ENCODE data around the gene COL19A1.
A peak's percentile ranks its signal among the peaks of the same experiment; 100 is the strongest.
"Not testable (repeated sequence)": the region's sequence is repeated elsewhere in the genome, so short reads cannot be mapped to it uniquely, and the experiment has no call there.

COL19A1 gene

DNA sequence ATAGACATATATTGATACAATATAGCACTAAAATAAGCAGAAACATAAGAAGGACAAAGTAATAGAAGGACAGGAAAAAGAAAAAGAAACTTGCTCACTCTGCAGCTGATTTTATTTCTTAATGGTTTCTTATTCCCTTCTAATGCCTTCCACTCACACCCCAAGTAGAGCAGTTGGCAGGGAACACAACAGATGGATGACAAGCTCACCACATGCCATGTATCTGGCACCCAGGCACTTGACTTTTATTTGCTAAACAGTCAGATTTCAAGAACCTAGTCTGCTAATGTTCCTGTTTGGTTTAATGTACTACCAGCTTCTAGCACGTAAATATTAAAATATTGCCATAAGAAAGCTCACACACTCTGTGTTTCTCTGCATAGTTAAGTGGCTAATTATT lies 87.1 kb downstream of the COL19A1 start:
- DNase-seq (ENCODE audit: insufficient read length, low spot score) (no peak), FAIRE-seq (no peak)

DNA sequence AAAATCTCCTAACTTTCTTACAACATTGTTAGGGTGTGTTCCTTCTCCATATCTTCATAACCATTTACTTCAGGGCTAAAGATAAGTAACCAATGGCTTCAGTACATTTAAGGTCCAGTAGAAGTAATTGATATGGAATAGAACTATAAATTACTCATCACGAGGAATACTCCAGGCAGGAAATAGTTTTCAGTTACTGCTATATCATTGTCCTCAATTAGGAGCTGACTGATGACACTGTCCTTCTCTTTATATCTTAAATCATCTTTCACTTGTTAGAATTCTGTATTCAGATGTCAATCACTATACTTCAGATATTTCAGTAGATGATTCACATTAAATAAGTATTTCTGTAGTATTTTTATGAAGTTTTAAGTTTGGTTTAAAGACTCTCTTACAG lies 88.4 kb downstream of the COL19A1 start:
- DNase-seq (ENCODE audit: insufficient read length, low spot score): no peak
- no peak for FAIRE-seq

DNA sequence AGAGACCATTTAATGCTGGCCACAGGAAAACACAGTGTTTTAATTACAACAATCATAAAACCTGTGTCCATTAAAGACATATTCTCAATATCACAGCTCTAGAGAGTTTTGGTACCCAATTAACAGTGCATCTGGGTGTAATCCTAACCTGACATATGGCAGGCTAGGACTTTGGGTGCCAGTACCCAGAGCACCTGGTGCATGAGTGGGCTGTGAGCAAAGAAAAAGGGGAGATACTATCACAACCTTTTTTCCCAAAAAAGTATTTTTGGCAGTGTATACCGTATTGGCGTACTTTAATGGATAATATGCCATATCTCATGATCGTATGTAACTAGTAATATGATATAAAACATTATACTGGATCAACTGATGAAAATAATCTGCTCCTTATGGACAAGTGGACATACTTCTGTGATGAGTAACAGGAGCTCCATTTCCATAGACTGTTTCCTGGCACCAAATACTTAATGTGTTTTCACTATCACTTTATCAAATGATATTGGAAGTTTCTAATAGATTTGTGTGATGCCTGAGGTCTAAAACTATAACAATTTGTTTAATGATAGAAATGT lies 91.7 kb downstream of the COL19A1 start:
- no peak for DNase-seq (ENCODE audit: insufficient read length, low spot score)
- FAIRE-seq: no peak

DNA sequence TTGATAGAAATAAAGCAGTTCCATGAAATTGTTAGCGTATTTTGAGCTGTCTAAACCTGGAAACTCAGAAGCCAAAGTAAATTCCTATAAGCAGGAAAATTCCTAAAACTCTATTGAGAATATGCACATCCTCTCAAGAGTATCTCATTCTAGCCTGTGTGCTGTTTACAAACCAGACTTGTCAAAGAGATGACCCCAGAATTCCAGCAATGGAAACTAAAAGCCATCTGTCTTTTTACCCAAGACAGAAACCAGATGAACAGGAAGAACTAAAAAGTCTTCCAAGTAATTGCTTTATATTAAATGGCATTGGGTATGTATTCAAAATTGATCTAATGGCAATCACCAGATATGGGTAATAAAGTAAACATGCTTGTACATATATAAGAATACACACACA lies 92.6 kb downstream of the COL19A1 start:
- FAIRE-seq: no peak
- DNase-seq (ENCODE audit: insufficient read length, low spot score): no peak

DNA sequence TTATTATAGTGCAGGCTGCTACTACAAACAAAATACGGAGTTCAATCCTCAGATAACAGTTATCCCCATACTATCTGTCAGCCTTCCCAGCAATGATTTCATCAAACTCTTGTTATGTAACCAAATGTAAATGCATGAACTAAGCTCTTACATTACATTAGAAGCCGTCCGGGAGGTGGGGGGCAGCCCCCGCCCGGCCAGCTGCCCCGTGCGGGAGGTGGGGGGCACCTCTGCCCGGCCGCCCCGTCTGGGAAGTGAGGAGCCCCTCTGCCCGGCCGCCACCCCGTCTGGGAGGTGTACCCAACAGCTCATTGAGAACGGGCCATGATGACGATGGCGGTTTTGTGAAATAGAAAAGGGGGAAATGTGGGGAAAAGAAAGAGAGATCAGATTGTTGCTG lies 99.6 kb downstream of the COL19A1 start:
- not testable (repeated sequence) for FAIRE-seq; DNase-seq (ENCODE audit: insufficient read length, low spot score)

DNA sequence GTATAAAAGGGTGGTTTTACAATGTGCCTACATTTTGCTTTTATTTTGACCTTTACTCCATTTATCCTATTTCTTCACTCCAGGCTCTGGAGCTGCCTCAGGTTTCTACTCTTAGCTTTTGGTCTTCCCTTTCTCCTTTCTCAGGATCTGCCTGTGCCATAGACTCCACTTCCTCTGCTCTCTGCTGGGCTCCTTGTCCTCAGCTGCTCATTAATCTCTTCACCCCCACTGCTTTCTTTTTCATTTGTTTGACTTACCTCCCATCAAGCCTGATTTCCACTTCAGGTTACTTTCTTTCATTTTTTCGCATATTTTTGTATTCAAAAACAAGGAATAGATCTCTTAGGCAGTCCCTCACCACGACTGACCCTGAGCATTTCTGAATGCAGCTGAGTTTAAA lies 106.8 kb downstream of the COL19A1 start:
- no peak for DNase-seq (ENCODE audit: insufficient read length, low spot score)
- no peak for FAIRE-seq

DNA sequence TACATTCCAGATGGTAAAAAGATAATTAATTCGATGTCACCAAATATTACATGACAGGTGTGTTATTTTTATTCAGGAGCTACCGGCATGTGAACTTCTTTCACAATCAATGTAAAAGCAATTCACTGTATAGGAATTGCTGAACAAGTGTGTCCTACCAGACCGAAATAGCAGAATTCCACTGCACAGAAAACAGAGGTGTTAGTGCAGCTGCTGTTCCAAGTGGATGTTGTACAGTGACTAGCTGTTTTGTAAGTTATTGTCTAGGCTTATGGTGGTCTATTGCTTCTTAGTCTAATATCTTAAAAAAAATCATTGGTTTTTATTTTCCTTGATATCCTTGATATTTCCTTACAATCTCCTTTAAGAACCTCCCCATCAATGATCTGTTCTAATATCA lies 107.4 kb downstream of the COL19A1 start:
- no peak for FAIRE-seq
- DNase-seq (ENCODE audit: insufficient read length, low spot score): no peak

DNA sequence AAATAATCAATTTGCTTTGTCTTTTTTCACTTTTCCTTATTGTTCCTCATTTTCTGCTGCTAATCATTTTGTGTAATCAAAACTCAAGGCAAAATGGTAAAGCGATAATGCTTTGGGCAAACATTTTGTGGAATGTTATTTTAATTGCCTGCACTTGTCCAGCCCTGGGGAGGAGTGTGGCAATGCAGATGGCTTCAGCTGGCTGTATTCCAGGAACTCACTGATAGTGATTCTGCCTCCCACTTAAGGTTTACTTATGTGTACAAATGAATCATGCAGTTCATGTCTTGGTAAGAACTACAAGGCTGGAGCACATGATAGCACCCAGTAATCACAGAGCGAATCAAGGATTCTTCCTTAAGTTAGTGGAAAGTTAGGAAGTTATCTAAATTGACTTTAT lies 107.8 kb downstream of the COL19A1 start:
- DNase-seq (ENCODE audit: insufficient read length, low spot score): no peak
- FAIRE-seq: peak; percentile 75

DNA sequence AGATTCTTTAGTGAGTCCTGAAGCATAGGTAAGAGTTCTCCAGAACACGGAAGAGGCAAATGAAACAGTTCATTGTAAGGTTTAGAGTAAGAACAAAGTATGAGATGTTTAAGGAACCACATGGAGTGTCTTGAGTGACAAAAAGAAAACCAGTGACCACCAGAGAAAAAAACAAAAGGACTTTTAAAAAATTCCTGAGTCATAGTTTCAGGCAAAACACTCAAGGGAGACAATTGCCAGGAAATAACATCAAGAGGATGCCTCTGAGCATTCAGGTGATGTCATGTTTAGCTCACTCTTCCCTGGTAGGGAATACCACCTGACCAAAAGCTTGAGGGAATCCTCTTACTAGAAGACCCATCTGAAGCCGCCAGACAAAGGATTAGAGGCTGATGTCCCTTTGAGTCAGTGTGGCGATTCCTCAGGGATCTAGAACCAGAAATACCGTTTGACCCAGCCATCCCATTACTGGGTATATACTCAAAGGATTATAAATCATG lies 110.3 kb downstream of the COL19A1 start:
- no peak for DNase-seq (ENCODE audit: insufficient read length, low spot score)
- no peak for FAIRE-seq

DNA sequence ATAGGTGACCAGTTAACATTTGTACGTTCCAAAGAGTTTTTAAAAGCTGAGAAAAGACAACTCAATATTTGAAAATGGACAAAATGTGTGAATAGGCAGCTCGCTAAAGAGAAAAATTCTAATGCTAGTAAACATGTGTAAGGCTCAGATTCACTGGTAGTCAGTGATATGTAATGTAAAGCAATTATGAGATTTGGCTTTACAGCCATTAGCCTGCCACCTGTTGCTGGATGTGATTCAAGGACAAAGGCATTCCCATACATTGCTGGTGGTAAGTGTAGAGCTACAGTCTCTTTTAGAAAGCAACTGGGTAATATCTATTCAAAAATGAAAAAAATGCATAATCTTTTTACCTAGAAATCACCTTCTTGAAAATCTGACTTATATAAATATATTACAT lies 114.3 kb downstream of the COL19A1 start:
- no peak for FAIRE-seq
- no peak for DNase-seq (ENCODE audit: insufficient read length, low spot score)

DNA sequence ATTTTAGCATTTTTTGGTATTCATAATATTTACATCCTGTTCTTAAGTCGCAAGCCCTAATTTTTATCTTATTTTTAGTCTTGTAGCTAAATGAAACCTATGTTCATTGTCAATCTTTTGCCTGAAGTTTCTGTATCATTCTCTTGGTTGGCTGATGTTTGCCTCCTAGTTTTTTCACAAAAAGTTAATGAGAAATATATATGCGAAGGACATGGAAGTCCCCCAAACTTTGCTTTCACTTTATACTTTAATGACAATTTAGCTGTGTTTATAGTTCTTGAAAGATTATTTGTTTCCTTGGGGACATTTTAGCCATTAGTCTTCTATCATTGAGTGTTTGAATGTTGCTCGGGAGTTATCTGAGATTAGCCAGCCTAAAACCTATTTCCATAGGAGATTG lies 118.2 kb downstream of the COL19A1 start:
- FAIRE-seq (no peak), DNase-seq (ENCODE audit: insufficient read length, low spot score) (no peak)

DNA sequence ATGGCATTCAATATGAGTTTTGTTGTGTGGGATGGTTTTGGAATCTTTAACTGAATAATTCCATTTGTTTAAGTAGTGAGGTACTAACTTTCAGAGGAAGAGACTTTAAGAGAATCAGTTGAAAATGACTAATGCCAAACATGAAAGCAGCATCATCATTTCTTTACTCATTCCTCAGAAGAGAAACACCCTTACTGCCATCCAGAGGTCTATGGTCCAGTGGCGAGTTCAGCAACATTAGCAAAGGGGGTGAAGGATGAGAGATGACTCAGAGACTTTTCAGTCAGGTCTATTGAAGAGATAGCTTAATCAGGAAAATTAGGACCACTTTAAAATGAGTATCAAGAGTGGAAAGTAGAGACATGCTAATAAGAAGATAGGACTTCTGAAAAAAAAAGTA lies 118.8 kb downstream of the COL19A1 start:
- DNase-seq (ENCODE audit: insufficient read length, low spot score) (no peak), FAIRE-seq (peak; percentile 70)

DNA sequence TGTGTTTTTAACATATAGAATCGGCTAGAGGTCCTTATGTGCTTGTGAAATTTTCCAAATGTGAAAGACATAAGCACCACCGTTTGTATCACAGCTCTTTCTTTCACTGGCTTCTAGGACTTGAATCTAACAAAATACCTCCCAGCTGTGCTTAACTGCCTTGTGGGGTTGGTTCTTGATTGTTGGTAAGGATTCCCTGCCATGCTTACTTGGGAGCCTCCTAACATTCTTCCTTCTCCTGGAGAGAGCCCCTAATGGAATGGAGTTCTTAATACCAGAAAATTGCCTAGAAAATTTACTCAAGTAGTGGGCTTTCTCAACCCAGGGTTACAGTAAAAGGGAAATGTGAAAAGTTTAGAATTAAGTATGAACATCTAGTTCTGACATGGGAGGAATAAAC lies 121.2 kb downstream of the COL19A1 start:
- no peak for DNase-seq (ENCODE audit: insufficient read length, low spot score)
- no peak for FAIRE-seq

DNA sequence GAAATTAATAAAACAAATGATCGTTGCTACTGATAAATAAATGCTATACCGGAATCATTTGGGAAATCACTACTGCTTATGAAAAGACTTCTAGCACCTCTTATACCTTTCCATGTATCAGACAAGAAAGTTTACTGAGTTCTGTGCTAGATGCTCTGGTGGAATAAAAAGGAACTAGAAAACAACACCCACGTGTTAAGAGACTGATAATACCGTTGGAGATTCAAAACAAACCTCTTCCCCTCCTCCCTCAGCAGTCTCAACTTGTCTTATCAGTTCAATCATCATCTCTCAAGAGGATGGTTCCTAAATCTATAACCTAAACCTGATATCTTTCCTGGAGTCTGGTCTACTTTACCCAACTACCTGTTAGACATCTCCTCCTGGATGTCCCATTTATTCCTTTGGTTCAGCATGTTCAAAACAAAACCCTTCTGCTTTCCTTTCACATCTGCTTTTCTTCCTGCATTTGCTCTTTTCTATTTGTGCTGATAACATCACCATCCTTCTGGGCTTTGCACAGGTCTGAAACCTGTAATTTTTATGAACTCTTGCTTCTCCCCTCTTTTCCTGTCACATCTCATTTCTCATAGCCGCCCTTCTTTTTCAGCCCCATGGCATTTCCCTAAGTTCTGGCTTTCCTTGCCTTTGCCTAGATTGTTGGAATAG lies 122.2 kb downstream of the COL19A1 start:
- no peak for DNase-seq (ENCODE audit: insufficient read length, low spot score)
- peak; percentile 28 for FAIRE-seq

DNA sequence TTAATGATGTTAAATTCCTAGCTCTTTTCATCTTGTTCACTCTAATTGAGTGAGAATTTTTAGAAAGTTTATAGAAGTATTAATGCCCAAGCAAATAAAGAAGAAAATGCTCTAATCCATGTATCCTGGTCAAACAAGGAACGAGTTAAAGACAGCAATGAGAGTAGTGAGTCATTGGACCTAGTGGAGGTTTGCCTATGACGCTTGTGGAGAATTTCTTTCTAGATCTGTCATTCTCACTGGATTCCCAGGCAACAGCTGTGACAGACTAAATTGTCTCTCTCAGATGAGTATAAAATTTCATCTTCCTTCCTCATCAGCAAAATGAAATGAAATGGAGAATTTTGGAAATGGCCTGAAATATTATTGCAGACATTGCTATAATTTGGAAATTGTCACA lies 127.9 kb downstream of the COL19A1 start:
- FAIRE-seq (no peak), DNase-seq (ENCODE audit: insufficient read length, low spot score) (no peak)

DNA sequence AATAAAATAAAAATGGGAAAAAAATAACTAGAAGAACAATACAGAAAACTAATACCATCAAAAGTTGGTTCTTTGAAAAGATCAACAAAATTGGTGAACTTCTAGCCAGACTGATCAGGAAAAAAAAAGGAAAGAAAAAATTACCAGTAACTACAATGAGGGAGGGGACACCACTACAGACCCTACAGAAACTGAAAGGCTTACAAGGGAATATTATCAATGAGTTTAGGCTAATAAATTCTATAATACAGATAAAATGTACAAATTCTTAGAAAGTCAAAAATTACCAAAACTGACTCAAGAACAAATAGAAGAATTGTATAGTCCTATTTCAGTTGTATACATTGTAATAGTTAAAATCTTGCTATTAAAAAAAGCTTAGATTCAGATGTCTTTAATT lies 141.8 kb downstream of the COL19A1 start:
- no peak for DNase-seq (ENCODE audit: insufficient read length, low spot score)
- no peak for FAIRE-seq

DNA sequence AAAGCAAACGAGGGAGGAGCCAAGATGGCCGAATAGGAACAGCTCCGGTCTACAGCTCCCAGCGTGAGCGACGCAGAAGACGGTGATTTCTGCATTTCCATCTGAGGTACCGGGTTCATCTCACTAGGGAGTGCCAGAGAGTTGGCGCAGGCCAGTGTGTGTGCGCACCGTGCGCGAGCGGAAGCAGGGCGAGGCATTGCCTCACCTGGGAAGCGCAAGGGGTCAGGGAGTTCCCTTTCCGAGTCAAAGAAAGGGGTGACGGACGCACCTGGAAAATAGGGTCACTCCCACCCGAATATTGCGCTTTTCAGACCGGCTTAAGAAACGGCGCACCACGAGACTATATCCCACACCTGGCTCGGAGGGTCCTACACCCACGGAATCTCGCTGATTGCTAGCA lies 144.0 kb downstream of the COL19A1 start:
- FAIRE-seq; DNase-seq (ENCODE audit: insufficient read length, low spot score): not testable (repeated sequence)

DNA sequence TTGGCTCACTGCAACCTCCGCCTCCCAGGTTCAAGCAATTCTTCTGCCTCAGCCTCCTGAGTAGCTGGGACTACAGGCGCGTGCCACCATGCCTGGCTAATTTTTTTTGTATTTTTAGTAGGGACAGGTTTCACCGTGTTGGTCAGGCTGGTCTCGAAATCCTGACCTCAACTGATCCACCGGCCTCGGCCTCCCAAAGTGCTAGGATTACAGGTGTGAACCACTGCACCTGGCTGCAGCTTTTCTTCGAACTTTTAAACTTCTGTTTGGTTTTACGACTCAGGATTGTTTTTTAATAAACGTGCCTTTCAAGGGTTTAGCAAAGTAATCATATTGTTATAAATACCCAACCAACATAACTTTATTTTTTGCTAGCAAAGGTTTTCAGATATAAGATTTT lies 156.8 kb downstream of the COL19A1 start:
- not testable (repeated sequence) for DNase-seq (ENCODE audit: insufficient read length, low spot score)

DNA sequence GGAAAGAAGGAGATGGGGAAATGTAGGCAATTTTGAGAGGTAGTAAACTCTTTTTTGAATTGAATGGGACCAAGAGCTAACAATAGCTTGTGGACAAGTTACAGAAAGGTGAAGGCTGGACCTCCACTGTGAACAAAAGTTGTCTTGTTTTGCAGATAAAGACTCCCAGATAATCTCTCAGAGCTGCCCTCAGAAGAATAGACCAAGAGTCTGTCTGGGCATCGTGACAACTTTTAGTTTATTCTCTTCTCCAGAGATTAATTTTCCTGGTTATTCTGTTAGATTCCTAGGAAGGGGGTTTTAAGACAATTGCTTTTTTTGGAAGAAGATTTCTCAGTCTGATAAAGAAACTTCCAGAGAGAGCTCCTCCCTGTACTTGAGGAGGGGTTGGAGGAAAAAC lies 161.9 kb downstream of the COL19A1 start:
- FAIRE-seq: no peak

More for the DNA sequence above, 156.8 kb downstream of the COL19A1 start:
- FAIRE-seq: not testable (repeated sequence)

DNA sequence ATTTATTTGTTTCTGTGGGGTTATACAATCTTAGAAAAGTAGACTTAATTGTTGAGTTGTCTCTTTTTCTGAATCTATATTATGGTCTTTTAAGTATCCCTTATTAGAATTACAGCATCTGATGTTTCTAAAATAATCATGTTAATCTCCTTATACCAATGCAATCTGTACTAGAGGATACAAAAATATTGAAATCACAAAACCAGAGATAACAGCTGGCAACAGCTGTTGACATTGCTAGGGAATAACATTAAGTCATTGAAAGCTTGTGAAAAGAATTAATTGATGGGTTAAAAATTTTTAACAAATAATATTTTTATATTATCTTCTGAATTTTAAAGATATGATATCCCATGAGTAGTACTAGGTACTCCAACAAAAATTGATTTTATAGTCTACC lies 162.6 kb downstream of the COL19A1 start:
- FAIRE-seq (no peak), DNase-seq (ENCODE audit: insufficient read length, low spot score) (no peak)

More for the DNA sequence above, 161.9 kb downstream of the COL19A1 start:
- no peak for DNase-seq (ENCODE audit: insufficient read length, low spot score)

DNA sequence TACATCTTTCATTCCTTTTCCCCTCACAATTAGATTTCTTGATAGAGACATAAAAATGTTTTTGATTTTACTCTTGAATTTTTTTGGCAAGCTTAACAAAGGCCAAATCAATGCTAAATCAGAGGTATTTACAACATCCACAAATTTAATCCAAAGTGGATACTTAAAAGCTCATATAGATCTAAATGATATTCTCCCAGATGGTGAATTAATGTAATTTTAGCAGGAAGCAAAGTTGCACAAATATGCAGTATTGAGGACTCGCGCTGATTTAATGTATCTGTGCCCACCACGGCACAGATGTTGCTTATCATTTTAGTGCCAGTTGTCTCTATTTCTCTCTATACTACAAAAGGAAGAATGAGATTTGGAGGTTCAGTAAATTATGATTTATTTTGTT lies 167.4 kb downstream of the COL19A1 start:
- peak; percentile 14 for FAIRE-seq

DNA sequence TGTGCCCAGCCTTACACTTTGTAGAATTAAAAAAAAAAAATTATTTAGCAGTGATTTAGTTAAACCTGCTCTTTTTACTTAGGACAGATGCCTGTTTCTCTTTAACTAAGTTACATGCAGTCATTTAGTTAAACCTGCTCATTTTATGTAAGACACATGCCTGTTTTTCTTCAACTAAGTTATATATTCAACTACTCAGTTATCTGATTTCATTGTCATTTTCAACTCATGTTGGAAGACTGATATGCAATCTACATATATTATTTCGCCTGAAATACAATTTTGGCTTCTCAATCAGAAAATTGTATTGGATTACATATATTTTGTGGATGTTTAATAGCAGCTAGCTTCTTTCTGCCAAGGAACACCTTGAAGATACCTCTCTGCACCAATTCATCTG lies 171.1 kb downstream of the COL19A1 start:
- FAIRE-seq (no peak), DNase-seq (ENCODE audit: insufficient read length, low spot score) (no peak)

More for the DNA sequence above, 167.4 kb downstream of the COL19A1 start:
- DNase-seq (ENCODE audit: insufficient read length, low spot score): no peak

Data from GM19239 (cell line).